HEK293 (cell line): ENCODE results near the gene PRG2.

Experiments used
- CTCF ChIA-PET: fragments of 350-600 bp; formaldehyde crosslinking; extraction: SDS; loops from one replicate; lab custom pipeline; 2021; ENCODE audit warnings: antibody characterized with exemption; lab: Yijun Ruan, JAX
- POLR2A ChIA-PET: fragments of 300-600 bp; formaldehyde crosslinking; extraction: SDS; loops from one replicate; lab custom pipeline; 2020; ENCODE audit warnings: antibody characterized with exemption, inconsistent platforms; lab: Yijun Ruan, JAX
- H3K27ac ChIP-seq: fragments of 200-500 bp; sonication (Bioruptor generic); 2 replicates; pipeline ENCODE4 v1.5.1; 2014; ENCODE audit warnings: low read depth, low read length, control low read depth, inconsistent platforms; ENCODE audit errors: extremely low read depth
- H3K36me3 ChIP-seq, 2 experiments: fragments of 200-500 bp in 1 of 2; sonication (Bioruptor generic) in 1 of 2; 1 replicate in 1 of 2; 2 replicates in 1 of 2; pipeline ENCODE4 v1.5.1; 2014 to 2017; ENCODE audit warnings: inconsistent platforms in 2 of 2, low read length in 2 of 2; ENCODE audit not compliant: control insufficient read depth in 2 of 2, insufficient read depth in 1 of 2
- H3K4me1 ChIP-seq: fragments of 200-500 bp; sonication (Bioruptor generic); 2 replicates; pipeline ENCODE4 v1.5.1; 2014; ENCODE audit warnings: mild to moderate bottlenecking, low read length, inconsistent platforms; ENCODE audit not compliant: control insufficient read depth, insufficient read depth
- H3K4me3 ChIP-seq: 2 replicates; pipeline ENCODE4 v1.5.1; 2011; ENCODE audit warnings: low read depth, mild to moderate bottlenecking, control low read depth, low read length, moderate library complexity
- H3K9me3 ChIP-seq: fragments of 200-500 bp; sonication (Bioruptor generic); 2 replicates; pipeline ENCODE4 v1.5.1; 2014; ENCODE audit warnings: low read depth, low read length, inconsistent platforms; ENCODE audit not compliant: control insufficient read depth, insufficient read depth
- GLIS1 ChIP-seq: fragments of 450-650 bp; formaldehyde crosslinking; IDR thresholded peaks from 2 replicates; pipeline ENCODE4 v1.5.1; 2016; ENCODE audit warnings: missing biosample characterization, missing genetic modification characterization
- KLF1 ChIP-seq: fragments of 450-650 bp; formaldehyde crosslinking; IDR thresholded peaks from 2 replicates; pipeline ENCODE4 v1.5.1; 2016; ENCODE audit warnings: missing biosample characterization, missing genetic modification characterization
- KLF8 ChIP-seq: fragments of 450-650 bp; formaldehyde crosslinking; IDR thresholded peaks from 2 replicates; pipeline ENCODE4 v1.5.1; 2016; ENCODE audit warnings: missing biosample characterization, missing genetic modification characterization
- MEIS1 ChIP-seq: sonication (generic); formaldehyde crosslinking; IDR thresholded peaks from 2 replicates; pipeline ENCODE4 v1.8.1; 2022; ENCODE audit warnings: missing genetic modification reagents, mild to moderate bottlenecking, borderline replicate concordance
- SCRT1 ChIP-seq: fragments of 450-650 bp; formaldehyde crosslinking; IDR thresholded peaks from 2 replicates; pipeline ENCODE4 v1.5.1; 2016; ENCODE audit warnings: missing biosample characterization, missing genetic modification characterization, borderline replicate concordance
- SP3 ChIP-seq: fragments of 450-650 bp; formaldehyde crosslinking; IDR thresholded peaks from 2 replicates; pipeline ENCODE4 v1.5.1; 2016; ENCODE audit warnings: missing biosample characterization, missing genetic modification characterization
- WT1 ChIP-seq: fragments of 450-650 bp; formaldehyde crosslinking; IDR thresholded peaks from 2 replicates; pipeline ENCODE4 v1.5.1; 2016; ENCODE audit warnings: missing biosample characterization, missing genetic modification characterization
- ZBTB21 ChIP-seq: fragments of 450-650 bp; formaldehyde crosslinking; IDR thresholded peaks from 2 replicates; pipeline ENCODE4 v1.5.1; 2017; ENCODE audit warnings: missing biosample characterization, missing genetic modification characterization
- ZFP41 ChIP-seq: fragments of 450-650 bp; formaldehyde crosslinking; IDR thresholded peaks from 2 replicates; pipeline ENCODE4 v1.5.1; 2016; ENCODE audit warnings: missing biosample characterization, missing genetic modification characterization, borderline replicate concordance
- ZNF132 ChIP-seq: fragments of 450-650 bp; formaldehyde crosslinking; IDR thresholded peaks from 2 replicates; pipeline ENCODE4 v1.5.1; 2017; ENCODE audit warnings: missing biosample characterization, missing genetic modification characterization, borderline replicate concordance
- ZNF138 ChIP-seq: fragments of 450-650 bp; formaldehyde crosslinking; IDR thresholded peaks from 2 replicates; pipeline ENCODE4 v1.5.1; 2016; ENCODE audit warnings: missing biosample characterization, missing genetic modification characterization, borderline replicate concordance
- ZNF239 ChIP-seq: fragments of 450-650 bp; formaldehyde crosslinking; IDR thresholded peaks from 2 replicates; pipeline ENCODE4 v1.5.1; 2016; ENCODE audit warnings: missing biosample characterization, missing genetic modification characterization
- ZNF266 ChIP-seq: fragments of 450-650 bp; formaldehyde crosslinking; IDR thresholded peaks from 2 replicates; pipeline ENCODE4 v1.5.1; 2016; ENCODE audit warnings: missing biosample characterization, missing genetic modification characterization, low read depth
- ZNF292 ChIP-seq: fragments of 450-650 bp; formaldehyde crosslinking; IDR thresholded peaks from 2 replicates; pipeline ENCODE4 v1.5.1; 2016; ENCODE audit warnings: low read depth, missing biosample characterization, missing genetic modification characterization, borderline replicate concordance
- ZNF324 ChIP-seq: fragments of 450-650 bp; formaldehyde crosslinking; IDR thresholded peaks from 2 replicates; pipeline ENCODE4 v1.5.1; 2016; ENCODE audit warnings: missing biosample characterization, missing genetic modification characterization
- ZNF335 ChIP-seq: fragments of 450-650 bp; formaldehyde crosslinking; conservative IDR thresholded peaks from 2 replicates; pipeline ENCODE4 v1.5.1; 2016; ENCODE audit warnings: missing biosample characterization, missing genetic modification characterization
- ZNF423 ChIP-seq: fragments of 450-650 bp; formaldehyde crosslinking; IDR thresholded peaks from 2 replicates; pipeline ENCODE4 v1.5.1; 2016; ENCODE audit warnings: missing biosample characterization, missing genetic modification characterization
- ZNF473 ChIP-seq: fragments of 450-650 bp; formaldehyde crosslinking; IDR thresholded peaks from 2 replicates; pipeline ENCODE4 v1.5.1; 2017; ENCODE audit warnings: missing biosample characterization, missing genetic modification characterization
- ZNF501 ChIP-seq: fragments of 450-650 bp; formaldehyde crosslinking; IDR thresholded peaks from 2 replicates; pipeline ENCODE4 v1.5.1; 2016; ENCODE audit warnings: missing biosample characterization, missing genetic modification characterization
- ZNF560 ChIP-seq: fragments of 450-650 bp; formaldehyde crosslinking; IDR thresholded peaks from 2 replicates; pipeline ENCODE4 v1.5.1; 2017; ENCODE audit warnings: missing biosample characterization, missing genetic modification characterization, borderline replicate concordance
- ZNF610 ChIP-seq: fragments of 450-650 bp; formaldehyde crosslinking; IDR thresholded peaks from 2 replicates; pipeline ENCODE4 v1.5.1; 2016; ENCODE audit warnings: missing biosample characterization, missing genetic modification characterization, borderline replicate concordance
- ZNF664 ChIP-seq: fragments of 450-650 bp; formaldehyde crosslinking; IDR thresholded peaks from 2 replicates; pipeline ENCODE4 v1.5.1; 2016; ENCODE audit warnings: missing biosample characterization, missing genetic modification characterization
- ZNF747 ChIP-seq: fragments of 450-650 bp; formaldehyde crosslinking; IDR thresholded peaks from 2 replicates; pipeline ENCODE4 v1.5.1; 2016; ENCODE audit warnings: missing biosample characterization, missing genetic modification characterization
- ZNF785 ChIP-seq: fragments of 450-650 bp; formaldehyde crosslinking; IDR thresholded peaks from 2 replicates; pipeline ENCODE4 v1.5.1; 2016; ENCODE audit warnings: missing biosample characterization, missing genetic modification characterization
- ZNF843 ChIP-seq: fragments of 450-650 bp; formaldehyde crosslinking; IDR thresholded peaks from 2 replicates; pipeline ENCODE4 v1.5.1; 2016; ENCODE audit warnings: missing biosample characterization, missing genetic modification characterization
- TF ChIP-seq, protein P1 (sequence below): fragments of 450-650 bp; formaldehyde crosslinking; IDR thresholded peaks from 2 replicates; pipeline ENCODE4 v1.5.1; 2016; ENCODE audit warnings: missing biosample characterization, missing genetic modification characterization
- TF ChIP-seq, protein P2 (sequence below): fragments of 450-650 bp; formaldehyde crosslinking; IDR thresholded peaks from 2 replicates; pipeline ENCODE4 v1.5.1; 2016; ENCODE audit warnings: missing biosample characterization, missing genetic modification characterization
- TF ChIP-seq, protein P3 (sequence below): fragments of 450-650 bp; formaldehyde crosslinking; IDR thresholded peaks from 2 replicates; pipeline ENCODE4 v1.5.1; 2016; ENCODE audit warnings: missing biosample characterization, missing genetic modification characterization

The PRG2 gene

DNA sequence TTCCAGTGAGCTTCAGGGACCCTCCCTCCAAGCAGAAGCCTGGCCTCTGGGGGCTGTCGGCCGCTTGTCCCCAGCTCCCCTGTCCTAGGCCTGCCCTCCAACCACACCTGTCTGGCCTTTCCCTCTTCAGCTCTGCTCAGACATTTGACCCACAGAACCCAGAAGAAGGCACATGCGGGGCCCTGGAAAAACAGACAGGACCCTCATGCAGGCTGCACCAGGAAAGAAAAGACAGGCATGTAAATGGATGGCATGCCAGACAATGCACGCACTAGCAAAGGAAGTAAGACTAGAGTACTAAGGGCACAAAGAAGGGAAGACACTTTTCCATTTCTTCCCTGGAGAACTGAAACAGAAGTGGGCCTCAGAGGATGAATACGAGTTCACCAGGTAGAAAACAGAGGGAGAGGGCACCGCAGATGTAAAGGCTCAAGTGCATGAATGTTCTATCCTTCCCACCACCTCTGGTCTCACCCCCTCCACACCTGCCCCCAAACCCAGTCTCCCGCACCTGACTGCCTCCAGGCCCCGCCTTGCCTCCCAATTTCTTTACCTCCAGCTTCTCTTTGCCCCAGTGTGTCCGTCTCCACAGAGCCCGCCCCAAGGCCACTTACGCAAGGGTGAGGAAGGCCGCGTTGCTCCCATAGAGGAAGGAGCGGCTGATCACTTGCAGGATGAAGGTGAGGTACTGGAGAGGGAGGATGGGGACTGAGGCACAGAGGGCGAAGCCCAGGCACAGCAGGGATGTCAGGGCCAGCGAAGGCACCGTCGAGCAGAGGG, 19.1 kb upstream of the PRG2 start:
- Histone ChIP-seq H3K4me1 (no peaks in the 10 kb centered on the region), H3K36me3 (no peaks in the 10 kb centered on the region), H3K4me3 (no peak overlapping the region), H3K27ac (no peak overlapping the region), H3K9me3 (no peaks in the 10 kb centered on the region)
- CTCF ChIA-PET, result interaction anchor here (0.6 to 0.7 kb wide), 3 partner anchors 157 to 1245 kb away, joined by 3 to 5 read pairs (median 3); no protein-coding TSS in a partner anchor
- POLR2A ChIA-PET, result no interaction called here
- TF ChIP-seq ZBTB21, result no peak
- no peak for TF ChIP-seq ZNF501 (tag by site-specific recombination)
- TF ChIP-seq ZNF747 (tag by site-specific recombination), result no peak
- TF ChIP-seq ZNF423, result no peak
- no peak for TF ChIP-seq ZFP41
- no peak for TF ChIP-seq ZNF266
- TF ChIP-seq ZNF843 (tag by site-specific recombination), result no peak
- TF ChIP-seq, protein P1, sequence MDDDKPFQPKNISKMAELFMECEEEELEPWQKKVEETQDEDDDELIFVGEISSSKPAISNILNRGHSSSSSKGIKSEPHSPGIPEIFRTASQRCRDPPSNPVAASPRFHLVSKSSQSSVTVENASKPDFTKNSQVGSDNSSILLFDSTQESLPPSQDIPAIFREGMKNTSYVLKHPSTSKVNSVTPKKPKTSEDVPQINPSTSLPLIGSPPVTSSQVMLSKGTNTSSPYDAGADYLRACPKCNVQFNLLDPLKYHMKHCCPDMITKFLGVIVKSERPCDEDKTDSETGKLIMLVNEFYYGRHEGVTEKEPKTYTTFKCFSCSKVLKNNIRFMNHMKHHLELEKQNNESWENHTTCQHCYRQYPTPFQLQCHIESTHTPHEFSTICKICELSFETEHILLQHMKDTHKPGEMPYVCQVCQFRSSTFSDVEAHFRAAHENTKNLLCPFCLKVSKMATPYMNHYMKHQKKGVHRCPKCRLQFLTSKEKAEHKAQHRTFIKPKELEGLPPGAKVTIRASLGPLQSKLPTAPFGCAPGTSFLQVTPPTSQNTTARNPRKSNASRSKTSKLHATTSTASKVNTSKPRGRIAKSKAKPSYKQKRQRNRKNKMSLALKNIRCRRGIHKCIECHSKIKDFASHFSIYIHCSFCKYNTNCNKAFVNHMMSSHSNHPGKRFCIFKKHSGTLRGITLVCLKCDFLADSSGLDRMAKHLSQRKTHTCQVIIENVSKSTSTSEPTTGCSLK, result no peak
- no peak for TF ChIP-seq KLF1 (tag by site-specific recombination)
- TF ChIP-seq WT1 (tag by site-specific recombination), result no peak
- TF ChIP-seq GLIS1 (tag by site-specific recombination), result no peak
- no peak for TF ChIP-seq SP3 (tag by site-specific recombination)
- TF ChIP-seq, protein P2, sequence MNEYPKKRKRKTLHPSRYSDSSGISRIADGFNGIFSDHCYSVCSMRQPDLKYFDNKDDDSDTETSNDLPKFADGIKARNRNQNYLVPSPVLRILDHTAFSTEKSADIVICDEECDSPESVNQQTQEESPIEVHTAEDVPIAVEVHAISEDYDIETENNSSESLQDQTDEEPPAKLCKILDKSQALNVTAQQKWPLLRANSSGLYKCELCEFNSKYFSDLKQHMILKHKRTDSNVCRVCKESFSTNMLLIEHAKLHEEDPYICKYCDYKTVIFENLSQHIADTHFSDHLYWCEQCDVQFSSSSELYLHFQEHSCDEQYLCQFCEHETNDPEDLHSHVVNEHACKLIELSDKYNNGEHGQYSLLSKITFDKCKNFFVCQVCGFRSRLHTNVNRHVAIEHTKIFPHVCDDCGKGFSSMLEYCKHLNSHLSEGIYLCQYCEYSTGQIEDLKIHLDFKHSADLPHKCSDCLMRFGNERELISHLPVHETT (tag by site-specific recombination), result no peak
- TF ChIP-seq, all 188 proteins: peak for 0

DNA sequence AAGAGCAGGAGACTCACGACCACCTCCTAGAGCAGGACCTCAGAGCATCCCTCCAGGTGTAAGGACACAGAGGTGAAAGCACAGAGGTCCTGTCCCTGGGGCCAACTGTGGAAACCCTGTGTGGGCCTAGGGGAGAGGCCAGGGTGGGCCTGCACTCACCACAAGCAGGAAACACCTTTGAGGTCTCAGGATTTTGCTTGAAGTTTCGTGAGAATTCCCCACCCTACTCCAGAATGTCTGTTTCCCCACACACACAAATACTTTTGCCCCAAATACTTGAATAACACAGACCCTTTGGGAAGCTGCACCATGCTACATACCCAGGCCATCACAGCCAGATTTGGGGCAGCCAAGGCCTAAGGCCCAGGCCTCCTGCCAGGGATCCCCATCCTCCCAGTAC, 18.3 kb upstream of the PRG2 start:
- Histone ChIP-seq H3K4me1 (no peaks in the 10 kb centered on the region), H3K36me3 (no peaks in the 10 kb centered on the region), H3K9me3 (no peaks in the 10 kb centered on the region), H3K4me3 (no peak overlapping the region), H3K27ac (no peak overlapping the region)
- POLR2A ChIA-PET, result no interaction called here
- CTCF ChIA-PET, result interaction anchor here (0.8 to 2.0 kb wide), 2 partner anchors 59 to 85 kb away, joined by 3 to 9 read pairs; no protein-coding TSS in a partner anchor
- TF ChIP-seq ZNF473 (tag by site-specific recombination) (no peak), SP3 (tag by site-specific recombination) (no peak), ZNF132 (tag by site-specific recombination) (no peak), KLF8 (no peak), ZNF324 (tag by site-specific recombination) (no peak), ZNF239 (tag by site-specific recombination) (no peak), MEIS1 (CRISPR knock-in tag) (no peak), ZNF335 (tag by site-specific recombination) (no peak), ZNF664 (tag by site-specific recombination) (no peak), ZNF138 (tag by site-specific recombination) (no peak), ZBTB21 (no peak), ZNF785 (tag by site-specific recombination) (no peak), ZNF610 (tag by site-specific recombination) (no peak), SCRT1 (tag by site-specific recombination) (no peak), ZNF560 (tag by site-specific recombination) (no peak), ZNF292 (no peak)
- TF ChIP-seq, protein P3, sequence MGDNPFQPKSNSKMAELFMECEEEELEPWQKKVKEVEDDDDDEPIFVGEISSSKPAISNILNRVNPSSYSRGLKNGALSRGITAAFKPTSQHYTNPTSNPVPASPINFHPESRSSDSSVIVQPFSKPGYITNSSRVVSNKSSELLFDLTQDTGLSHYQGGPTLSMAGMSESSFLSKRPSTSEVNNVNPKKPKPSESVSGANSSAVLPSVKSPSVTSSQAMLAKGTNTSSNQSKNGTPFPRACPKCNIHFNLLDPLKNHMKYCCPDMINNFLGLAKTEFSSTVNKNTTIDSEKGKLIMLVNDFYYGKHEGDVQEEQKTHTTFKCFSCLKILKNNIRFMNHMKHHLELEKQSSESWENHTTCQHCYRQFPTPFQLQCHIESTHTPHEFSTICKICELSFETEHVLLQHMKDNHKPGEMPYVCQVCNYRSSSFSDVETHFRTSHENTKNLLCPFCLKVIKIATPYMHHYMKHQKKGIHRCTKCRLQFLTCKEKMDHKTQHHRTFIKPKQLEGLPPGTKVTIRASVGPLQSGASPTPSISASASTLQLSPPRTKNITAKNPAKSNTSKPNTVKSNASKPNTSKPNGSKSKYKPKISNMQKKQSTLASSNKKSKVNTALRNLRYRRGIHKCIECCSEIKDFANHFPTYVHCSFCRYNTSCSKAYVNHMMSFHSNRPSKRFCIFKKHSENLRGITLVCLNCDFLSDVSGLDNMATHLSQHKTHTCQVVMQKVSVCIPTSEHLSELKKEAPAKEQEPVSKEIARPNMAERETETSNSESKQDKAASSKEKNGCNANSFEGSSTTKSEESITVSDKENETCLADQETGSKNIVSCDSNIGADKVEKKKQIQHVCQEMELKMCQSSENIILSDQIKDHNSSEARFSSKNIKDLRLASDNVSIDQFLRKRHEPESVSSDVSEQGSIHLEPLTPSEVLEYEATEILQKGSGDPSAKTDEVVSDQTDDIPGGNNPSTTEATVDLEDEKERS (tag by site-specific recombination), result no peak
